ENCODE measurements around the gene PXDC1. TPM values are rescaled to one million over a fixed set of nuclear protein-coding genes. Genes with fewer than 3 reads are reported as not detected.
A peak's percentile ranks its signal among the peaks of the same experiment; 100 is the strongest.
"Not testable (repeated sequence)": the region's sequence is repeated elsewhere in the genome, so short reads cannot be mapped to it uniquely, and the experiment has no call there.

The PXDC1 gene
- total RNA-seq, 1 experiment from 2014 or later = 30.8 TPM

- H3K4me3 ChIP-seq = no peak overlapping the region
- no peaks in the 10 kb centered on the region for H4K20me1 ChIP-seq (ENCODE audit: insufficient read depth)
- H3K27ac ChIP-seq = no peak overlapping the region
- POLR2A ChIA-PET (ENCODE audit: unreplicated experiment) = no interaction called here
- TF ChIP-seq CTCF (conservative IDR thresholded peaks at IDR 0.05) (no peak), EZH2 (IDR thresholded peaks at IDR 0.05; ENCODE audit: low read depth) (no peak)
- no peak overlapping the region for H2AFZ ChIP-seq
- H3K27me3 ChIP-seq (ENCODE audit: insufficient read depth, low read depth) = no peaks in the 10 kb centered on the region
- H3K9me2 ChIP-seq (ENCODE audit: insufficient read depth) = no peaks in the 10 kb centered on the region
- no TSS peak for BruUV-seq (replicated peaks)
- no peaks in the 10 kb centered on the region for H3K9me3 ChIP-seq (ENCODE audit: insufficient read depth, low read depth)
- no peaks in the 10 kb centered on the region for H3K36me3 ChIP-seq (ENCODE audit: low read depth)
- CTCF ChIA-PET = no interaction called here
- no peaks in the 10 kb centered on the region for H3F3A ChIP-seq (ENCODE audit: insufficient read depth, low read depth)
- intact Hi-C loops (cut with micrococcal nuclease; ENCODE audit: unreplicated experiment) = no loop called here
- H3K4me2 ChIP-seq = no peak overlapping the region
- no peaks in the 10 kb centered on the region for H3K4me1 ChIP-seq (replicated peaks; ENCODE audit: insufficient read depth)
- H3K79me2 ChIP-seq (ENCODE audit: low read depth) = no peaks in the 10 kb centered on the region
- no peak for DNase-seq
These were observed 29.5 kb downstream of the PXDC1 start for GRCh38 chr6:3721810-3722621.

- CTCF ChIA-PET = interaction anchor here (0.5 kb wide), 1 partner anchor 269 kb away, joined by 4 read pairs; no protein-coding TSS in a partner anchor
These were observed 30.7 kb downstream of the PXDC1 start for GRCh38 chr6:3720770-3721169.

GRCh38 chr6:3719462-3720308, 31.8 kb downstream of the PXDC1 start:
- no peak for DNase-seq
- TF ChIP-seq EZH2 (IDR thresholded peaks at IDR 0.05; ENCODE audit: low read depth) (no peak), CTCF (conservative IDR thresholded peaks at IDR 0.05) (no peak)
- Histone ChIP-seq H3K4me3 (no peak overlapping the region), H3K9me2 (ENCODE audit: insufficient read depth) (no peaks in the 10 kb centered on the region), H3K36me3 (ENCODE audit: low read depth) (no peaks in the 10 kb centered on the region), H3K79me2 (ENCODE audit: low read depth) (no peaks in the 10 kb centered on the region), H2AFZ (no peak overlapping the region), H3K4me2 (no peak overlapping the region), H4K20me1 (ENCODE audit: insufficient read depth) (no peaks in the 10 kb centered on the region), H3K9me3 (ENCODE audit: insufficient read depth, low read depth) (no peaks in the 10 kb centered on the region), H3F3A (ENCODE audit: insufficient read depth, low read depth) (no peaks in the 10 kb centered on the region), H3K27me3 (ENCODE audit: insufficient read depth, low read depth) (no peaks in the 10 kb centered on the region), H3K4me1 (replicated peaks; ENCODE audit: insufficient read depth) (no peaks in the 10 kb centered on the region), H3K27ac (no peak overlapping the region)
- ChIA-PET CTCF (no interaction called here), POLR2A (ENCODE audit: unreplicated experiment) (interaction anchor here (0.6 to 0.7 kb wide), 2 partner anchors 193 to 354 kb away, joined by 3 to 4 read pairs; no protein-coding TSS in a partner anchor)
- BruUV-seq (replicated peaks) = TSS peak; percentile 22
- intact Hi-C loops (cut with micrococcal nuclease; ENCODE audit: unreplicated experiment) = no loop called here

More at GRCh38 chr6:3720770-3721169, 30.7 kb downstream of the PXDC1 start:
- H3K4me2 ChIP-seq; H3K27ac ChIP-seq; BruUV-seq (replicated peaks); intact Hi-C loops (cut with micrococcal nuclease; ENCODE audit: unreplicated experiment); H4K20me1 ChIP-seq (ENCODE audit: insufficient read depth); H3K9me3 ChIP-seq (ENCODE audit: insufficient read depth, low read depth); H3K4me3 ChIP-seq; H3K27me3 ChIP-seq (ENCODE audit: insufficient read depth, low read depth); POLR2A ChIA-PET (ENCODE audit: unreplicated experiment); H3K36me3 ChIP-seq (ENCODE audit: low read depth); H2AFZ ChIP-seq; H3K9me2 ChIP-seq (ENCODE audit: insufficient read depth); H3F3A ChIP-seq (ENCODE audit: insufficient read depth, low read depth); H3K79me2 ChIP-seq (ENCODE audit: low read depth); H3K4me1 ChIP-seq (replicated peaks; ENCODE audit: insufficient read depth); DNase-seq: not testable (repeated sequence)
